Smooth muscle cell (in vitro differentiated cells): Measurements from ENCODE around the gene BPIFB6. TPM values are rescaled to one million over a fixed set of nuclear protein-coding genes. Genes with fewer than 3 reads are reported as not detected.

ENCODE experiments used
- DNase-seq: peaks from one replicate; lab custom pipeline; 2025; ENCODE audit not compliant: unreplicated experiment; lab: John Stamatoyannopoulos, UW
- H2AFZ ChIP-seq: fragments of 200-600 bp; sonication (generic); 2 replicates; pipeline ENCODE4 v1.6.0; 2016; ENCODE audit warnings: antibody characterized with exemption, low read depth, mild to moderate bottlenecking
- H3F3A ChIP-seq: fragments of 200-600 bp; sonication (generic); 2 replicates; pipeline ENCODE4 v1.6.0; 2017; ENCODE audit warnings: antibody characterized with exemption, low read depth
- H3K27ac ChIP-seq: fragments of 200-600 bp; sonication (generic); 2 replicates; pipeline ENCODE4 v1.5.1; 2016; ENCODE audit warnings: low read depth, mild to moderate bottlenecking
- H3K27me3 ChIP-seq: fragments of 200-600 bp; sonication (generic); 2 replicates; pipeline ENCODE4 v1.6.1; 2016; ENCODE audit warnings: low read depth, mild to moderate bottlenecking
- H3K36me3 ChIP-seq: fragments of 200-600 bp; sonication (generic); 2 replicates; pipeline ENCODE4 v1.5.1; 2016; ENCODE audit warnings: low read depth
- H3K4me1 ChIP-seq: fragments of 200-600 bp; sonication (generic); 2 replicates; pipeline ENCODE4 v1.5.1; 2016; ENCODE audit warnings: low read depth
- H3K4me2 ChIP-seq: fragments of 200-600 bp; sonication (generic); 2 replicates; pipeline ENCODE4 v1.6.0; 2016; ENCODE audit warnings: mild to moderate bottlenecking
- H3K4me3 ChIP-seq: fragments of 200-600 bp; sonication (generic); 2 replicates; pipeline ENCODE4 v1.5.1; 2016; ENCODE audit warnings: mild to moderate bottlenecking
- H3K79me2 ChIP-seq: fragments of 200-600 bp; sonication (generic); 2 replicates; pipeline ENCODE4 v1.6.0; 2016; ENCODE audit warnings: low read depth, mild to moderate bottlenecking
- H3K9ac ChIP-seq: fragments of 200-600 bp; sonication (generic); 2 replicates; pipeline ENCODE4 v1.6.0; 2016; ENCODE audit warnings: low read depth
- H3K9me3 ChIP-seq: fragments of 200-600 bp; sonication (generic); replicated peaks from 2 replicates; pipeline ENCODE4 v1.5.1; 2016; ENCODE audit warnings: low read depth
- H4K20me1 ChIP-seq: fragments of 200-600 bp; sonication (generic); 2 replicates; pipeline ENCODE4 v1.6.0; 2016; ENCODE audit warnings: low read depth
- CTCF ChIP-seq: fragments of 200-600 bp; sonication (generic); IDR thresholded peaks from 2 replicates; pipeline ENCODE4 v1.5.1; 2017; ENCODE audit warnings: borderline replicate concordance, mild to moderate bottlenecking, antibody characterized with exemption; ENCODE audit not compliant: insufficient read depth, poor library complexity, severe bottlenecking
- WGBS: methylation state at CpG from one replicate; pipeline ENCODE4 v1.1.7; 2016; ENCODE audit warnings: low lambda C conversion rate; 5-methylcytosine and 5-hydroxymethylcytosine counted together
- polyA plus RNA-seq: library from polyadenylated mRNA; unstranded; fragments of >200 nt; fragmentation: Nextera tagmentation; extraction: Ambion mirVana; gene quantifications from 2 replicates; pipeline ENCODE4 v1.2.1, GENCODE V29; 2016
- total RNA-seq: library from RNA; depleted of rRNA; stranded (reverse); fragments of >200 nt; gene quantifications from 2 replicates; pipeline ENCODE4 v1.2.3, GENCODE V29; 2014

Gene BPIFB6
- total and polyA plus RNA-seq, 2 experiments from 2014 or later = not detected

- H3K36me3 ChIP-seq = no peaks in the 10 kb centered on the region
- no peaks in the 10 kb centered on the region for H3F3A ChIP-seq
- H2AFZ ChIP-seq = no peak overlapping the region
- no peaks in the 10 kb centered on the region for H4K20me1 ChIP-seq
- peaks cover 25% of the 10 kb centered on the region for H3K27me3 ChIP-seq
- H3K4me1 ChIP-seq = no peaks in the 10 kb centered on the region
- TF ChIP-seq CTCF = no peak
- no peak overlapping the region for H3K9ac ChIP-seq
- no peaks in the 10 kb centered on the region for H3K9me3 ChIP-seq
- DNase-seq = no peak
- H3K4me2 ChIP-seq = no peak overlapping the region
- WGBS = 87% methylated on average over 4 of the region's 4 CpGs
- no peaks in the 10 kb centered on the region for H3K79me2 ChIP-seq
- H3K4me3 ChIP-seq = no peak overlapping the region
- H3K27ac ChIP-seq = no peak overlapping the region
Observed at GRCh38 chr20:33022289-33022688, 9.2 kb upstream of the BPIFB6 start.

DNA sequence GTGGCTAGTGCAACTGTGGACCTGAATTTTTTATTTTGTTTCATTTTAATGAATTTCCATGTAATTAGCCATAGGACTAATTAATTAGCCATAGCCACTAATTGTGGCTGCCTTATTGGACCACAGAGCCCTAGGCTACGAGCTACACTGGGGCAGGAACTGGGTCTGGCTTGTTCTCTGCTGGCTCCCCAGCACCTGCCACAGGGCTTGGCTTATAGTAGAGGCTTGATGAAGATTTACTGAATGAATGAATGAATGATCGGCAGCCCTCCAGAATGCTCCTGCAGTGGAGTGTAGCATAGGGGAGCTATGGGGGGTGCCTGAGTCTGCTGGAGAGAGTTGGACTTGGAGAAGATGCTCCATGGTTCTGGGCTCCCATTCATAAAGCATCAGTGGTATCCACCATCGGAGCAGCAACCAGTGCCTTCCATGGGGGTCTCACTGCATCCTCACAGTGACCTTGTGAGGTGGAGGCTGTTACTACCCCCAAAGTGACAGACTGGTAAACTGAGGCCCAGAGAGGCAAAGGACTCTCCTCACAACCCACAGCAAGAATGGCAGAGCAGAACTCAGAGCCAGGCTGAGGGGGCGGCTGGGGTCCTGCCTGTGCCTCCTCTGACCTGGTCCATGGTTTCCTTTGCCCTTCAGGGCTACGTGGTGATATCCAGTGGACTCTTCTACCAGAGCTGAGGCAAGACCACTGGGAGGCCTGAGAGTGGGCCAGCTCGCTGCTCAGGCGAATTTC is 8.6 kb upstream of the BPIFB6 start:
- whole genome bisulfite sequencing = 86% methylated on average over 7 of the region's 7 CpGs
- H3K79me2 ChIP-seq = no peaks in the 10 kb centered on the region
- no peak overlapping the region for H3K4me3 ChIP-seq
- no peaks in the 10 kb centered on the region for H4K20me1 ChIP-seq
- H3K9ac ChIP-seq = no peak overlapping the region
- DNase-seq = no peak
- no peaks in the 10 kb centered on the region for H3K9me3 ChIP-seq
- H3K36me3 ChIP-seq = no peaks in the 10 kb centered on the region
- TF ChIP-seq CTCF = no peak
- no peaks in the 10 kb centered on the region for H3K4me1 ChIP-seq
- H3F3A ChIP-seq = no peaks in the 10 kb centered on the region
- no peak overlapping the region for H3K27ac ChIP-seq
- peaks cover 27% of the 10 kb centered on the region for H3K27me3 ChIP-seq
- H3K4me2 ChIP-seq = no peak overlapping the region
- H2AFZ ChIP-seq = no peak overlapping the region

DNA sequence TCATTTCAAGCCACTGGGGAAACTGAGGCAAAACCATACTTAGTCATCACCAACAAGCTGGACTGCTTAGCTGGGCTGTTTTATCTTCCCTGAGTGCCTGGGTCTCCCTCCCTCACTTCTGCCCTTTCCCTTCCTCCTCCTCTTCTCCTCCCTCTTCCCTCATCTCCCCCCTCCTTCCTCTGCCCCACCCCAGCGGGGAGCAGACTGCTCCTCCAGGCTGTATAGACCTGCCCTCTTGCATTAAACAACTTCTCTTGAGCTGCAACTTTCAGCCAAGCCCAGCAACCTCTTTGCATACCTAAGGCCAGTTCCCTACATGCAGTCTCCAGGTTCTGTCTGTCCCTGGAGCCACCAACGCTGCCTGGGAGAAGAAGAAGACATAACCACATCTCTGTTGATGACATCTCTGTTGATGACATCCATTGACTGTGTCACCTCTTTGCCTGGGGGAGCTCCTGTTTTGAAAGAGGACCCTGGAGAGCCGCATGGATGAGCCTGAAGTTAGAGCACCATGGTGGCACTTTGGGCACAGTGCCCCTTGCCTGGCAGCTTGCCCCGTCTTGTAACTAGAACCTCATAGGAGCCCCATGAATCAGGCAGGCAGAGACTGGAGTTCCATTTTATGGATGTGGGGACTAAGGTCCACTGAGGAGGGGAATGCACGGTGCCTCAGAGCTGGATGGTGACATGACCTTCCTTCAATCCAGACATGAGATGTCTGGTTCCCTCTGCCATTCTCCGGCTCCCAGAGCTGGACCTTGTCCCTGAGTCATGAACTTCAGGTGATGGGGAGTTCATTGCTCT is 7.8 kb upstream of the BPIFB6 start:
- H3K4me1 ChIP-seq = no peaks in the 10 kb centered on the region
- WGBS = 77% methylated on average over 6 of the region's 6 CpGs
- H3F3A ChIP-seq = no peaks in the 10 kb centered on the region
- no peaks in the 10 kb centered on the region for H3K79me2 ChIP-seq
- H3K36me3 ChIP-seq = no peaks in the 10 kb centered on the region
- no peak overlapping the region for H3K27ac ChIP-seq
- TF ChIP-seq CTCF = no peak
- no peaks in the 10 kb centered on the region for H3K9me3 ChIP-seq
- H2AFZ ChIP-seq = no peak overlapping the region
- peaks cover 35% of the 10 kb centered on the region for H3K27me3 ChIP-seq
- H4K20me1 ChIP-seq = no peaks in the 10 kb centered on the region
- no peak for DNase-seq
- H3K4me2 ChIP-seq = no peak overlapping the region
- no peak overlapping the region for H3K4me3 ChIP-seq
- H3K9ac ChIP-seq = no peak overlapping the region
